Right ventricle myocardium inferior (tissue), 1 donor: ENCODE results near the gene STIM1. TPM values are rescaled to one million over a fixed set of nuclear protein-coding genes. Genes with fewer than 3 reads are reported as not detected.

Experiments used
- ATAC-seq: fragments of 200-7000 bp; cut with Tn5 transposase; one replicate; pipeline ENCODE4 v1.9.1; 2020; ENCODE audit warnings: mild to moderate bottlenecking, moderate library complexity
- DNase-seq: peaks from one replicate; pipeline ENCODE4 v3.0.0; 2021; ENCODE audit errors: missing footprints
- intact Hi-C: fragments of 100-400 bp; cut with DNase I; formaldehyde crosslinking; loops from one replicate; pipeline ENCODE4 v1.11.0; 2022
- total RNA-seq: library from RNA; stranded (reverse); fragmentation: NEBNext Ultra II Directional; extraction: Animal tissue kit (Norgen Biotek cat#: 25700); gene quantifications from one replicate; pipeline ENCODE4 v1.2.1, GENCODE V29; 2021
- donor health status: DM: no; HTN: yes; CAD: no; lungs with severe emphysema.

STIM1 gene
- total RNA-seq, 1 donor from 2014 or later = 28.9 TPM

DNA sequence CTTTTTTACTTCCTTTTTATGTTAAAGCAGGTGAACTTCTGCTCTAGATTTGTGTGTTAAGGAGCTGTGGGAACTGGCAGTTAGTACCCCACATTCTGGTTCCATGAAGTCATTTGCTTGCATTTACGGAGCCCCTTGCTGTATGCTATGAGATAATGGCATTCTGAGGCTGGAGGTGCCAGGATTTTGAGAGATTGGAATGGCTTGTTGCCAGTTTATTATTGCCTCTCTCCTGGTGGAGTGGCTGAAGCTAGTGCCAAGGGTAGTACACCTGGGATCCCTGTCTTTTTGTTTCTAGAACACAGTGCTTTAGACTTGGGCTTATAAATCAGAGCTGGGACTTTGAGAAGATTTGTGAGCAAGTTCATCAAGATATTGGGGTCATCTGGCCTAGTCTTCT, 73.8 kb downstream of the STIM1 start:
- ATAC-seq = no peak
- intact Hi-C loops = loop anchor here (5.0 kb wide), 1 partner anchor 143 kb away; no protein-coding TSS in a partner anchor
- no peak for DNase-seq

DNA sequence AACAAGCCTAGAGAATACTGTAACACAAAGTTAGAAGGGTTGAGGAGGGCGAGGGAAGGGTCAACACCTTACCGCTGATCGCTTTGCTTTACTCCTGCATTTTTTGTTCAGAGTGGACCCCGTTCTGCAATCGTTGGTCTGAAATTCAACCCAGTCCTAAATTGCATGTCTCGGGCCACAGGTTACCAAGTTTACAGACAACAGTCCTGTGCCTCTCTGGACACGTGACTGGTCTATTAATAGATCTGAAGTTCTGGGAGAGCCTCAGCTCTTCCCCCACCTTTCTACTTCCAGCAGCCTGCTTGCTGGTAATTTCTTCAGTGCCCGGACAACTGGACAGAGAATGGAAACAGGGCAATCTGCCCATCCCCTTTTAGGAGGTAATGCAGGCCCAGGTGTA, 74.2 kb downstream of the STIM1 start:
- DNase-seq = no peak
- peak; percentile 82 for ATAC-seq
- intact Hi-C loops = loop anchor here (5.0 kb wide), 1 partner anchor 143 kb away; no protein-coding TSS in a partner anchor

DNA sequence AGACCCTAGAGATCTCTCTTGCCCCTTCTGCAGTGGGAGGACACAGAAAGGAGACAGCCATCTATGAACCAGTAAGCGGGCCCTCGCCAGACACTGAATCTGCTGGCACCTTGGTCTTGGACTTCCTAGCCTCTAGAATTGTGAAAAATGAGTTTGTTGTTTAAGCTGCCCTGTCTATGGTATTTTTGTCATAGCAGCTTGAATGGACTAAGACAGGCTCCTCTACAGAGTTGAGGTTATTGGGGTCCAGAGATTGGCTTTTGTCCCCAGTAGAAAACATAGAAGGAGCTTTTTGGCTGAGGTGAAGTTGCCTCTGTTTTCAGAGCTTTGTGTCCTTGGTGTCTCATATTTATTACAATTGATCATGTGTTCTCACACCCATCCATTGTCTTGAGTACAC, 77.2 kb downstream of the STIM1 start:
- DNase-seq = no peak
- ATAC-seq = no peak
- intact Hi-C loops = no loop called here

DNA sequence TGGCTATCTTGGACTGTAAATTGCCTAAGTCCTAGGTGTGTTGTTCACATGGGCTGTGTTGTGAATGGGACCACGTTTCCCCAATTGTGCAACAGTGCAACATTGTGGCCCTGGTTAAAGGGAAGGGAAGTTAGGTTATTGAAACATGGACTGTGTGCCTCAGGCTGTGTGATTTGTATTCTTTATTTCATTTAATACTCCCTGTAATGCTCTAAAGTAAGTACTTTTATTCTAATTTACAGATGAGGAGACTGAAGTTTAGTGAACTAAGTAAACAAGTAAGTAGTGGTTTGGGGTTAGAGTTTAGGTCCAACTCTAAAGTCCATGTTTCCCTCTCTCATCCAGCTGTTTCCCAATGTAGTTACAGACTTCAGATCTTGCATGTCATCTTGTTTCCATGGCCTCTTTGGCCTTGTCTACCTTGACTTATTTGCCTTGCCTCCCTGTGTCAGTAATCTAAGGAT, 77.7 kb downstream of the STIM1 start:
- ATAC-seq = no peak
- intact Hi-C loops = no loop called here
- DNase-seq = no peak

DNA sequence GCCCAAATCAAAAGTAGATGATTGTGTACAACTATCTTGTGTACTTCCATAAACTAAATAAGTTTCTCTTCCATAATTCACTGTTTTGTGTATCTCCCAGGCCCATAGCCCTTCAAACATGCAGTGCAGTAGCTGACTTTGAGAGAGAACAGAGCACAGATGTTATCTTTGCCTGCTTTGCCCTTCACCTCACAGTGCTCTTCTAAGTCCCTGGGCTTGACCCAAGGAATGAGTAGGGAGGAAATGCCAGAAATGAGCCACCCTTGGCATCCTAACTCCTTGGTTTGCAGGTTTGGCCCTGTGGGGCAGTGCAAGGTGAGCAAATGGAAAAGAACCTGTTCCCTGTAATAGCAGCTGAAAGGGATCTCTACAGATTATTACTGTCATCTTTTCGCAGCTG, 79.2 kb downstream of the STIM1 start:
- DNase-seq = no peak
- intact Hi-C loops = no loop called here
- no peak for ATAC-seq

DNA sequence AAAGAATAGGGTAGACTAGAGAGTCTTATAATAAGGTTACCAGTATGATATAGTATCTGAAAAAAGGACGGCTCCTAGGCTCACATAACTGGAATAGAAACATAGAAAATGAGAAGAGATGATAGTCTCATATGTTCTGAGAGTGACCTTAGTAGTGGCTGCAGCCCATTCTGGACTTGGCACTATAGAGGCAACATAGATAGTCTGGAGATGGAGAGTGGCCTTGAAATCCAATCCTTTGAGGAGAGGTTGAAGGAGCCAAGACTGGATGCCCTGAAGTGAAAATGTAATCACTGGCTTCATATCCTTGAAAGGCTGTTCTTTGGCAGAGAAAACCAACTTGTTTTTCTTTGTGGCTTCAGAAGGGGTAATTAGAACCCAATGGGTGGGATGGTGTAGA, 81.1 kb downstream of the STIM1 start:
- DNase-seq = no peak
- intact Hi-C loops = no loop called here
- ATAC-seq = no peak

DNA sequence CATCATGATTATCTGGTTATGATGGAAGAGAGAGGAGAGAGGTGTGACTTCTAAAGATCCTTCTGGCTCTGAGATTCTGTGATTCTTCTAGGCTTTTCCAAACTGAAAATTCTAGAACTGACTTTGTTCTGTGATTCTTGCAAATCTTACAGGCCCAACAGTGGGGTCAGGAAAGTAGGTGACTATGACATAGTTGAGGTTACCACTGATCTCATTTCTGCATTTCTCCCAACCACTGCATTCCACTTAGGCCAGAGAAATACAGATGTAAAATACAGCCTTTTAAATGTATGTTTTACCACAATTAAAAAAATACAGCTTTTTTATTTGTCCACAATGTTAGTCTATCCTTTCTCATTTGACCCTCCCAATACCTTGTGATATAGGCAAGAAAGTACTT, 83.7 kb downstream of the STIM1 start:
- DNase-seq = no peak
- intact Hi-C loops = no loop called here
- ATAC-seq = no peak

DNA sequence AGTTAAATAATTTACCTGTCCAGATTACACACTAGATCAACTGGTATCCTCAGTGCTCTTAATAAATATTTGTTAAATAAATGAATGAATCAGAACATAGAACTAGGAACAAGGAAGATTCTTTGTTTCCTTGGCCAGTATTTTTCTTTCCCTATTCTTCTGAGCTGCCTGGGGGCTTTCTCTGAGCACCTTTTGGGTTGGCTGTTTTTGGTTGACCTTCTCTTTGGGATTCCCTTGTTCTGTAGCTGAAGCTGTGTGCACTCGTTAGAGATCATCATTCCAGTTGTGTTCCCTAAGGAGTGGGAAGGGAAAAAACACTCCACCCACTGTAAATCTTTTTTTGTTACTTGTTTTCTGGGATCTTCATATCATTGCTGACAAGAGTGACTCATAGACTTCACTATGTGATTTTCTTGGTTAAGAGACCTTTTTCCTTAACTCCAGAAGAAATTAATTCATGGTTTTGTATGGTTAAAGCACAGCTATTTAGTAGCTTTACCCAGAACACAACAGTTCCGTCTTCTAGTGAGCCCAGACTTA, 84.3 kb downstream of the STIM1 start:
- DNase-seq = no peak
- ATAC-seq = peak; percentile 61
- intact Hi-C loops = loop anchor here (5.0 kb wide), 1 partner anchor 32 kb away; no protein-coding TSS in a partner anchor

DNA sequence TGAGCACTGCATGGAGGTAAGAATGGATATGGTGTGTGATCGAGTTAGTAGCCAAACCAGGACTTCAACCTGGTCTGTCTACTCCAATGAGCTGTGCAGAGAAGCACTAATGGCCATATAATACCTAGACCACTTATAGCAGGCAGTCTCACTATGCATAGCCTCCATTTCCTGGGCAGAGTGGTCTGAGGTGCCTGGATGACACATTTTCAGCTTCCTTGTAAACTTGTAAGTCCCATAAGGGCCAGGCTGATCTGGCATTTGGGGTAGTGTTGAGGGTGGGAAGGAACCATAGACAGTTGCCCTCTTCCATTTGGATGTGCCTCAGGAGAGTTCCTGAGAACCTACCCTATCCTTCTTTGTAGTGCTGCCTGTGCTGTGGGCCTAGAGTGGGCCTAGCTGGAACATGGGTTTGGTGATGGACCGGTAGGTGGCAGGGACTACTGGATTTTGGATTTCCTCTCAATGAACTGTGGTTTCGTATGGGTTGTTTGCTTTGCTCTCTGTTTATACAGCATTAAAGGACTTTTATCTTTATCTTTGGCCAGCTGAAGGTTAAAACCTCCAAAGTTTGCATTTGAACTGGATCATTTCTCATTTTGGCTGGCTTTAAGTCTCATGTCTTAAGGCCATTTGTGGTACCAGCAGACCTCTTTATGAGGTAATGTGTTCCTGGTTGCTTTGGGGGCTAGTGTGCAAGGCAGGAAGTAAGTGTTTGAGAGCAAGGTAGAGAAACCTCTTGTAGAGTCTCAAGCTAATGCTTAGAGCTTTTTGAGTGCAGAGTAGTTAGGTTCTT, 86.9 kb downstream of the STIM1 start:
- DNase-seq (no peak), ATAC-seq (no peak)
- intact Hi-C loops = loop anchor here (5.0 kb wide), 1 partner anchor 35 kb away; no protein-coding TSS in a partner anchor

DNA sequence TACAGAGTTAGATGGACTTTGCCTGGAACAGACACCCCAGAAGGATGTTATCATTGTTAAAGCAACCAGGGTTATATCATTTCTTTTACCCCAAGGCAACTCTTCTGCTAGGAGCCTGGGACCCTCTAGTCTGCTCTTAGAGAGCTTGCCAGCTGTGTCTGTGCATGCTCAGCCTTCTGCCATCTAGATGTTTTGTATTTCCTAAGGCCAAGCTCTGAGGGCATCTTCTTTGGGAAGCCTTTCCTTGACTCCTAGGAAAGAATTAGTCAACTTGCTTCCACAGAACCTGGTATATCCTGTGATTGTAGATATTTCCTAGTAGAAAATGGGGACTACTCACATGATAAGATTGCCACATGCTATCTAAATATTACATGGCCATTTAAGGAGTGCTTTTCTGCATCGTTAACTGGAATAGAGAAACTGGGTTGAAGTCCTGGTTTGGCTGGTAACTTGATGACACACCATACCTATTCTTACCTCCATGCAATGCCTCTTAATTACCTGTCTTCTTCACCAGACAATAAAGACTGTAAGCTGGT, 87.6 kb downstream of the STIM1 start:
- intact Hi-C loops = loop anchor here (5.0 kb wide), 1 partner anchor 36 kb away; no protein-coding TSS in a partner anchor
- ATAC-seq (no peak), DNase-seq (no peak)

DNA sequence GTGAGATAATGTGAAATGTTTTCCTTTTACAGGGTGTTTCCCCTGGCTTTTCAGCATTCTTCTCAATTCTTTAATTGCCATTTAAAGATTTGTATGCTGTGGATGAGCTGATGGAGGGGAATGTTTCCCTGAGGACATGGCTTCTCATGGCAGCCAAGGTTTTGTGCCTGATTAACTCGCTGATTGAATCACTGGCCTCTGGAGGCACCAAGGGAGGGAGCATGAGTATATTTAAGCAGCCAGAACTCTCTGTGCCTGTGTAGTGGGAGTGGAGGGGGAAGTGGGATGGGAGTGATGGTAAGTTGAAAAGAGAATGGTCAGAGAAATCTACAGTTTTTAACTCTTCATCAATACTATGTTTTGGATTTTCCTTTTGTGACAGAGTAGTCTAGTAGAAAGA, 88.7 kb downstream of the STIM1 start:
- peak; percentile 66 for ATAC-seq
- no peak for DNase-seq
- intact Hi-C loops = loop anchor here (5.0 kb wide), 1 partner anchor 37 kb away; no protein-coding TSS in a partner anchor

DNA sequence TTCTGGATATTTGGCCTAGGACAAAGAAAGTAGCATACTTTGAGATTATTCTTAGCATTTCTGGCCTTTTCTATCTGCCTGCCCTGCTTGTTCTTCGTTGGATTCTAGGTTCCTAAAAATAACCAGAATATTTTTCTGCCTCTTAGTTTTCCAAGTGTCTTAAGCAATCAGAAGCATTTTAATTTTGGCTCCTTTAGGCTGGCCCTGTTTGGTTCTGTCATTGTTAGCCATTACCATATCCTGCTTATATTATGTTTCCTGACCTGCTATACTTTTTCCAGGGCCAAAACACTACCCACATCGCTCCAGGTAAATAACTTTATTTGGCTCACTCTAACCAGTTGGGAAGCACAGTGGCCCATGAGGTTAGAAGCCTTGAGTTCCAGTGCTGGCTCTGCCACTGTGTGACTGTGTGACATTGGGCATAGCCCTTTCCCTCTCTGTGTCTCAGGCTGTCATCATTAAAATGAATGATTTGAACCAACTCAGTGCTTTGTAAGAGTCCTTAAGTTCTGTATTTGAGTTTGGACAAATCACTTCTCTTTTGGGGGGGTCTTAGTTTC, 91.1 kb downstream of the STIM1 start:
- DNase-seq = no peak
- intact Hi-C loops = loop anchor here (5.0 kb wide), 2 partner anchors 79 to 96 kb away; no protein-coding TSS in a partner anchor
- ATAC-seq = peak; percentile 45

DNA sequence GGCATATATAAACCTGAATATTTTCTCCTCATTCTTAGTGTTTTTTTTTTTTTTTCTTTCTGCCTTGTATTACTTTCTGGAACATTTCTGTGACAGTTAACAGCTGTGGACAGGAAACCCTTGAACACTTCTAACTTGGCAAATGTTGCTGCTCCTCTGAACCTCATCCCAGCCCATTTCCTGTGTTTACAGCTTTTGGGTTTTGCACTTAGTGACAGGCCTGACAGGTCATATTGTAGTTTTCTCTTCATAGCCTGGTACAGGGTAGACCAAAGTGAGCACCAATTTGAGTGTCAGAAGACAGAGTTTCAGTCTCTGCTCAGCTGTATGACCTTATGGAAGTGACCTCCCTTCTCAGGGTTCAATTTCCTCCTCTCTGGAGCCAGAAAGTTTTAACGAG, 91.6 kb downstream of the STIM1 start:
- peak; percentile 90 for ATAC-seq
- intact Hi-C loops = loop anchor here (5.0 kb wide), 2 partner anchors 80 to 95 kb away; no protein-coding TSS in a partner anchor
- DNase-seq = no peak

DNA sequence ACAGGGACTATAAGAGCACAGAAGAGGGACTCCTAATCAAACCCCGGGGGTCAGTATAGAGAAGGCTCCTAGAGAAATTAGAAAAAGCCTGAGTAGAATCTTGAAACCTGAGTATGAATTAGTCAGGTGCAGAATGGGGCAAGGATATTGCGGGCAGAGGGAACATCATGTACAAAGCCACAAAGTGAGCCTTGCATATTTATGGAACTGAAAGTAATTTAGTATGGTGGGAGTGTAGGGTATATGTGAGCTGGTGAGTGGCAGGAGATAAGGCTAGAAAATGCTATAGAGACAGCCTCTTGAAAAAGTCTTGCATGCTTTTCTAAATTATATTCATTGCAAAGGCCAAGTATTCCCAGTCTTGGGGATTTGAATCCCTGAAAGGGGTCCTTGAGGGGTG, 93.7 kb downstream of the STIM1 start:
- intact Hi-C loops = loop anchor here (5.0 kb wide), 2 partner anchors 82 to 93 kb away; no protein-coding TSS in a partner anchor
- DNase-seq = no peak
- no peak for ATAC-seq

DNA sequence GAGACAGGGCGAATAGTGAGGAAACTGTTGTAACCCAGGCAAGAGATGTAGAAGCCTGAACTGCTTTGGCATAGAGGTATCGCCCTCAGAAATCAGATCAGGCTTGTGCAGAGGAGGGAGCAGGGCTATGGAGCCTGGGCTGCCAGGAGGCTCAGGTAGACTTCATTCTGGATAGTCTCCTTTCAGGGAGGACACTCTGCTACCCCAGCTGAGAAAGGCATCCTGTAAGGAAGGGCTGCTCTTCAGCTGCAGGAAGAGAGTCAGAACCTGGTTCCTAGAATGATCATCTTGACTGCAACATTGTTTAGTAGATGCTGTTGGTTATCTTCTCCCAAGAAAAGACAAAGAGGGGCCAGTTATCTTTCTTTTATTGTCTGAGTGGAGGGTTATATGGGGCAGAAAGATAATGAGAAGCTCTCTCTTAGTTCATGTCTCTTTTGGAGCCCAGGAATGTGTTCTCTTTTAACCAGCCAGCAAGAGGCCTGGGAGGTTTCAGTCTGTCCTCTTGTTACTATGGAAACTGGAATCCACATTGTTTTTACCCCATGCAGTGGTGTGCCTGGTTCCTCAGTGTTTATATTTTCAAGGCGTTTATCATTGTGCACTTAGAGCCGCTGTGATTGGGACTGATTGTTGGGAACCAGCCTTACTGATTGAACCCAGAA, 95.7 kb downstream of the STIM1 start:
- DNase-seq (no peak), ATAC-seq (peak; percentile 51)
- intact Hi-C loops = loop anchor here (5.0 kb wide), 1 partner anchor 121 kb away; no protein-coding TSS in a partner anchor

DNA sequence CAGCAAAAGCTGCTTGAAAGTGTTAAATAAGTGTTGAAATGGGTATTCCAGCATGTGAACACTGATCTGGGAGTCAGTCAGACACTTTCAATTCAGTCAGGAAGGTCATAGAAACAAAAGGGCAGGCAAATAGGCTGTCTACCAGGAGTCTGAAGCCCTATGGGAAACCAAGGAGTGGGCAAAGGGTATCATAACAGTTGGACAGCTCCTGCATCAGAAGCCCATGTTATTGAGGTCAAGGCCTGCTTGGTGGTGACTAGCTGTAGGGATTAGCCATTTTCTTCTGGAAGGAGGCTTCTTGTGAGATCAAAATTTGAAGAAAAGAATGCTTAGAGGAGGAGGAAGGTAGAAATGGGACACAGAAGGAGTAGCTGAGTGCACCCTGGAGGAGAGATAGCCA, 97.3 kb downstream of the STIM1 start:
- ATAC-seq (no peak), DNase-seq (no peak)
- intact Hi-C loops = loop anchor here (5.0 kb wide), 1 partner anchor 120 kb away; no protein-coding TSS in a partner anchor

DNA sequence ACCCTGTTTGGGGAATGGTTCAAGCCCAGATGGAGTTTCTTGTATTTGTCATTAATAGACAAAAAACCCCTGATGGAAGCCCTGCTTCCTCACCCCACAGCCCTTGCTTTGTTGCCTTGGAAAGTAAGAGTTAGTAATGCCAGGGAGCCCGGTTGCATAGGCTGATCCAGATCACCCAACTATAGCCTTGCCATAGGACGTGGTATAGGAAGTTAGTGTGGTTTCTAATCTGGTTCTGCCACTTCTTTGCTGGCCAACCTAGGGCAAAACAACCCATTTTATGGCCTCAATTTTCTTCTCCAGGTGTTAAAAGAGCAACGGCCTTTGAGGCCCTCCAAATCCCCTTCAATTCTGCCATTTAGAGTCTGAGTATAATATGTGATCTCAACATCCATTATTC, 97.9 kb downstream of the STIM1 start:
- no peak for ATAC-seq
- intact Hi-C loops = loop anchor here (5.0 kb wide), 1 partner anchor 119 kb away; no protein-coding TSS in a partner anchor
- DNase-seq = no peak

DNA sequence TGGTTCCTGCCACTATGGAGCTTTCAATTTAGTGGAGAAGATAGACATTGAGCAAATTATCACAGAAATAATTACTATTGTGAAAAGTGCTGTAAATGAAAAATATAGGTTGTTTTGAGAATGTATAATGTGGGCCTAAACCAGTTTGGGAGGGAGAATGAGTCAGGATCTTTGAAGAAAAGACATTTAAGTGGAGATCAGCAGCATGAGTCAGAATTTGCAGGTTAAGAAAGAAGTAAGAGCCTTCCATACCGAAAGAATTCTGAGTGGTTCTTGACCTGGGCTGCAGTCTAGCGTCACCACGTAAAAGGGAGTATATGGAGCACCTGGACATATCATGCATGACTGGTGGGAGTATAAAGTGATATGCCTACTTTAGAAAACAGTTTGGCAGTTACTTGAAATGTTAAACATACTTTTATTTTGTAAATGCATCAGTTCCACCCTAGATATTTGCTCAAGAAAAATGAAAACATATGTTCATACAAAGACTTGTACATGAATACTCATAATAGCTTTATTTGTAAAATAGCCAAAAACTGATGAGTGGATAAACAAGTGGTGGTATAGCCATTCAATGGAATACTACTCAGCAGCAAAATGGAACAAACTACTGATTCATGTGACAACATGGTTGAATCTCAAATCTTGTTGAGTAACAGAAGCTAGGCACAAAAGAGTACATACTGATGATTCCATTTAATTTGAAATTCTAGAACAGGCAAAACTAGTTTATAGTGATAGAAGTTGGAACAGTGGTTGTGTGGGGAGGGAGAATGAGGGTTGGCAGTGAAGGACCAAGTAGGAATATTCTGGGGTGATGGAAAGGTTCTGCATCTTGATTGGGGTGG, 99.2 kb downstream of the STIM1 start:
- intact Hi-C loops = loop anchor here (5.0 kb wide), 1 partner anchor 118 kb away; no protein-coding TSS in a partner anchor
- ATAC-seq (no peak), DNase-seq (no peak)
